ENCODE results near the gene OR2W3. TPM values are rescaled to one million over a fixed set of nuclear protein-coding genes. Genes with fewer than 3 reads are reported as not detected.

The OR2W3 gene
- total RNA-seq, 1 donor from 2014 or later: 0.63 TPM

DNA sequence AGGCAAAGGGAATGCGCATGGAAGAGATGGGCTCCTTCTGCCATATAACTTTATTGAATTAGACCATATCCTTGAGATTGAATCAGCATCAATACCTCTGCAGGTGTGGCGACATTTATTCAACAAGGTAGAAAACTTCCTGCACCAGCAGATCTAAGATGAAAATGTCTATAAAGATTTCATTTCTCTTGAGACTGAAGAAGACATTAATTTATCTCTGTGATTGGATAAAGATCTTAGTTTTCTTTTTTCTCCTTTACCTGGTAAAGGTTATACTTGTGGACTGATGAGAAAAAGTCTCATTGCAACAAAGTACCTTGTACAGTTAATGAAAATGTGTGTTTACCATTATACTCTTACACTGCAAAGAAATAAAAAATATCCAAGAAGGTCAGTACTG, 24.6 kb downstream of the OR2W3 start, which contains the start of gene OR2T8:
Gene OR2T8 (plus strand): TSS at position 301 of the 400 bp plus-strand sequence. CDS start 766 bp downstream, outside the sequence.
- Mint-ChIP-seq H3K4me3 (no peak within 1 kb of the TSS), H3K27ac (no peak within 1 kb of the TSS), H3K4me1 (no peaks in the 10 kb centered on the region), H3K27me3 (ENCODE audit: low read depth) (no peaks in the 10 kb centered on the region), H3K36me3 (no peaks in the 10 kb centered on the region), H3K9me3 (peaks cover 10% of the 10 kb centered on the region)
- TF ChIP-seq, protein P1, sequence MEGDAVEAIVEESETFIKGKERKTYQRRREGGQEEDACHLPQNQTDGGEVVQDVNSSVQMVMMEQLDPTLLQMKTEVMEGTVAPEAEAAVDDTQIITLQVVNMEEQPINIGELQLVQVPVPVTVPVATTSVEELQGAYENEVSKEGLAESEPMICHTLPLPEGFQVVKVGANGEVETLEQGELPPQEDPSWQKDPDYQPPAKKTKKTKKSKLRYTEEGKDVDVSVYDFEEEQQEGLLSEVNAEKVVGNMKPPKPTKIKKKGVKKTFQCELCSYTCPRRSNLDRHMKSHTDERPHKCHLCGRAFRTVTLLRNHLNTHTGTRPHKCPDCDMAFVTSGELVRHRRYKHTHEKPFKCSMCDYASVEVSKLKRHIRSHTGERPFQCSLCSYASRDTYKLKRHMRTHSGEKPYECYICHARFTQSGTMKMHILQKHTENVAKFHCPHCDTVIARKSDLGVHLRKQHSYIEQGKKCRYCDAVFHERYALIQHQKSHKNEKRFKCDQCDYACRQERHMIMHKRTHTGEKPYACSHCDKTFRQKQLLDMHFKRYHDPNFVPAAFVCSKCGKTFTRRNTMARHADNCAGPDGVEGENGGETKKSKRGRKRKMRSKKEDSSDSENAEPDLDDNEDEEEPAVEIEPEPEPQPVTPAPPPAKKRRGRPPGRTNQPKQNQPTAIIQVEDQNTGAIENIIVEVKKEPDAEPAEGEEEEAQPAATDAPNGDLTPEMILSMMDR (IDR thresholded peaks at IDR 0.05; ENCODE audit: unreplicated experiment): no peak
- DNase-seq (ENCODE audit: low spot score in 2 of 2, unreplicated experiment in 2 of 2): no peak

DNA sequence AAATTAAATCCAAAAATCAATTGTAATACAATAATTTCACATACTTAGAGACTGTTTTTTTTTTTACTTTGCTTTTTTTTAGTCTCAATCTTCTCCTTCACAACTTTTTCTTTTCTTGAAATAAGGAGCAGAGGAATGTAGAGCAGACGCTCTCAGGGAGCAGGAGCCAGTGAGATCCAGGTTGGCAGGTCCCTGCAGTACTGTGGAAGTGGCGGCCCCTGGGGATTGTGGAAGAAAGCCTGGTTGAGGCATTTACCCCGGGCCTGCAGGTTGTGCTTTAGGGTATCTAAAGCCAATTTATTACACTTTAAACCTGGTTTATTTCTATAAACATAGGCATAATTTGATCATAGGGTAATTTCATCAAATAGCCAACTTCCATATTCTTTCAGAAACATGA, 28.6 kb downstream of the OR2W3 start:
- no peak overlapping the region for H3K4me3 Mint-ChIP-seq
- H3K27me3 Mint-ChIP-seq (ENCODE audit: low read depth): no peaks in the 10 kb centered on the region
- TF ChIP-seq, protein P1 (IDR thresholded peaks at IDR 0.05; ENCODE audit: unreplicated experiment): no peak
- H3K9me3 Mint-ChIP-seq: peaks cover 11% of the 10 kb centered on the region
- no peaks in the 10 kb centered on the region for H3K36me3 Mint-ChIP-seq
- H3K4me1 Mint-ChIP-seq: no peaks in the 10 kb centered on the region
- no peak for DNase-seq (ENCODE audit: low spot score in 2 of 2, unreplicated experiment in 2 of 2)
- H3K27ac Mint-ChIP-seq: no peak overlapping the region

DNA sequence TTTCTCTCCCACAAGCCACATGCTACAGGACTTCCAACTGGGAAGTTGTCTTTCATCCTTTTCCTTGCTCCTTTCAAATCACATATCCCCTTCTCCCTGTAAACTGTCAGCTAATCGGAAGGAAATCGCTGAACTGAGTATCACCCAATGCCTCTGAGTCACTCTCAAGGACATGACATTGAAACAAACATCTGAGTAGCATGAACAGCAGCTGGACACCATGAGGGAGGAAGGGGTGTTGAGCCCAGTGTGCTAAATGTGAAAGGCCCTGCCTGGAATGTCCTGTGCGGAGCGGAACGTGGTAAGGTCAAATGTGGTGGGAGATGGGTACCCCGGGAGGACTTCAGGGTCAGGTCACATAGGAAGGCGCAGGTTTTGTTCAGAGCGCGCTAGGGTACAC, 29.5 kb downstream of the OR2W3 start, which contains the start of gene OR2AJ1:
Gene OR2AJ1 (plus strand): TSS at position 22 of the 400 bp plus-strand sequence. CDS start 8,880 bp downstream, outside the sequence.
- Mint-ChIP-seq H3K9me3 (peaks cover 12% of the 10 kb centered on the region), H3K4me3 (no peak within 1 kb of the TSS), H3K27me3 (ENCODE audit: low read depth) (no peaks in the 10 kb centered on the region), H3K36me3 (no peaks in the 10 kb centered on the region), H3K4me1 (no peaks in the 10 kb centered on the region), H3K27ac (no peak within 1 kb of the TSS)
- no peak for DNase-seq (ENCODE audit: low spot score in 2 of 2, unreplicated experiment in 2 of 2)
- TF ChIP-seq, protein P1 (IDR thresholded peaks at IDR 0.05; ENCODE audit: unreplicated experiment): no peak

DNA sequence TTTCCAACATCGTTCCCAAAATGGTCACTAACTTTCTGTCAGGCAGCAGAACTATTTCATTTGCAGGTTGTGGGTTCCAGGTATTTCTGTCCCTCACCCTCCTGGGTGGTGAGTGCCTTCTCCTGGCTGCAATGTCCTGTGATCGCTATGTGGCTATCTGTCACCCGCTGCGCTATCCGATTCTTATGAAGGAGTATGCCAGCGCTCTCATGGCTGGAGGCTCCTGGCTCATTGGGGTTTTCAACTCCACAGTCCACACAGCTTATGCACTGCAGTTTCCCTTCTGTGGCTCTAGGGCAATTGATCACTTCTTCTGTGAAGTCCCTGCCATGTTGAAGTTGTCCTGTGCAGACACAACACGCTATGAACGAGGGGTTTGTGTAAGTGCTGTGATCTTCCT, 38.6 kb downstream of the OR2W3 start:
- H3K4me1 Mint-ChIP-seq: no peaks in the 10 kb centered on the region
- TF ChIP-seq, protein P1 (IDR thresholded peaks at IDR 0.05; ENCODE audit: unreplicated experiment): no peak
- no peak overlapping the region for H3K4me3 Mint-ChIP-seq
- peaks cover 22% of the 10 kb centered on the region for H3K9me3 Mint-ChIP-seq
- H3K27ac Mint-ChIP-seq: no peak overlapping the region
- DNase-seq (ENCODE audit: low spot score in 2 of 2, unreplicated experiment in 2 of 2): no peak
- no peaks in the 10 kb centered on the region for H3K27me3 Mint-ChIP-seq (ENCODE audit: low read depth)
- H3K36me3 Mint-ChIP-seq: no peaks in the 10 kb centered on the region

- Mint-ChIP-seq H3K36me3 (no peaks in the 10 kb centered on the region), H3K4me3 (no peak overlapping the region), H3K27me3 (ENCODE audit: low read depth) (no peaks in the 10 kb centered on the region), H3K4me1 (no peaks in the 10 kb centered on the region), H3K9me3 (peaks cover 17% of the 10 kb centered on the region), H3K27ac (no peak overlapping the region)
- DNase-seq (ENCODE audit: low spot score in 2 of 2, unreplicated experiment in 2 of 2): no peak
- TF ChIP-seq, protein P1 (IDR thresholded peaks at IDR 0.05; ENCODE audit: unreplicated experiment): no peak
These were observed 40.4 kb downstream of the OR2W3 start for GRCh38 chr1:247935781-247936180.

DNA sequence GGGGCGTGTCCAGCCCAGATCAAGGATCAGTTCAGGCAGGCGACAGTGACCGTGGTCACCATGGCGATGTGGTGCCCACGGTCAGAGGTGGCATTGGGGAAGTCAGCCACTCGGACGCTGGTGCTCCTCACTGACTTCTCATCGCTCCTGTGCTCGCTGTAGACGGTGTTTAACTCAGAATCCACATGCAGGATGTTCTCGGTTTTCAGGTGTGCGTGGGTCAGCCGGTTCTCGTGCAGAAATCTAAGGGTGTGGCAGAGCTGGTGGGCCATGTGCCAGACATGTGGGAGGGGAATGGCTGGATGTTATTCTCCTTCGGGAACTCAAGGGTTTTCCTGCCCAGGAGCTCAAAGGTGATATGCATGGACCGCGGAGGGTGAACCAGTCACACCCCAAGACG, 41.0 kb downstream of the OR2W3 start:
- peaks cover 20% of the 10 kb centered on the region for H3K9me3 Mint-ChIP-seq
- DNase-seq (ENCODE audit: low spot score in 2 of 2, unreplicated experiment in 2 of 2): no peak
- H3K27ac Mint-ChIP-seq: no peak overlapping the region
- no peaks in the 10 kb centered on the region for H3K36me3 Mint-ChIP-seq
- TF ChIP-seq, protein P1 (IDR thresholded peaks at IDR 0.05; ENCODE audit: unreplicated experiment): no peak
- no peak overlapping the region for H3K4me3 Mint-ChIP-seq
- no peaks in the 10 kb centered on the region for H3K27me3 Mint-ChIP-seq (ENCODE audit: low read depth)
- H3K4me1 Mint-ChIP-seq: no peaks in the 10 kb centered on the region
